NOMO-1 (cell line): ENCODE results near the gene MFRP.
A peak's percentile ranks its signal among the peaks of the same experiment; 100 is the strongest.

Experiments
- DNase-seq, 2 experiments: peaks; one replicate each; lab custom pipeline; 2025; ENCODE audit not compliant: unreplicated experiment in 2 of 2; lab: John Stamatoyannopoulos, UW

The MFRP gene

DNA sequence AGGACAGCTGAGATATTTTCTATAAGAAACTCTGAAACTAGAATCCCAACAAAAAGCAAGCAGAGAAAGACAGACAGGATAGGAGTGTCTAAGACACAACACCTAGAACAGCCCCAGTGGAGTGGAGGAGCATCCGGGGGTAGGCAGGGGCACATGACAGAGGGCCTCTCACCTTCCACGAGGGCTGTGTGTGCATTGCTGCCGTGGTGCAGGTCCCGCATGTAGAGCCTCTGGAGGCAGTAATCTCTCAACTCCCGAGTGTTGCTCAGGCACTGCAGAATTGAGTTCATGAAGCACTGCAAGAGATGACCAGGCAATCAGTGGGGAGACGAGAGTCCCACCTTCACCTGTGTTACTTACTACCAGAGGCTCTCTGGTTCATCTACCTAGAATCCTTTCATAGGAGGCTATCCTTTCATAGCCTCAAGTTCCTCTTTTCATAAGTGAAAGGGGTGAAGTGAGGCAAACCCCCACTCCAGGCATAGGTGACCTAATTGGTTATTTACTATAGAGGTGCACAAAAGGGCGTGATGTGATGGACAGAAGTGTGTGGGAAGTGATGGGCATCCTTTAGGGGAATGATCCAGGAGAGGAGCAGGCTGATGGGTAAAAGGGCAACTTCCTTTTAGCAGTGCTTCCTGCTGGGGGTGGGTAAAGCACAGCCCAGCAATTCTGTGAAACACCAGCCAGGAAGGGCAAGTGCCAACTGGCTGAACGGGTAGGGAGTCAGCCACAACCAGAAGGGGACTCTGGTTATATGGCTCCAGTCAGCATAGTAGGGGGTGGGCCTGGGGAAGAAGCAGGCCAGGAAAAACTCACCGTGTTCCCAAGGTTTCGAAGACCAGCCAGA, 13.1 kb upstream of the MFRP start:
- DNase-seq, result peak; percentile 31 to 40

DNA sequence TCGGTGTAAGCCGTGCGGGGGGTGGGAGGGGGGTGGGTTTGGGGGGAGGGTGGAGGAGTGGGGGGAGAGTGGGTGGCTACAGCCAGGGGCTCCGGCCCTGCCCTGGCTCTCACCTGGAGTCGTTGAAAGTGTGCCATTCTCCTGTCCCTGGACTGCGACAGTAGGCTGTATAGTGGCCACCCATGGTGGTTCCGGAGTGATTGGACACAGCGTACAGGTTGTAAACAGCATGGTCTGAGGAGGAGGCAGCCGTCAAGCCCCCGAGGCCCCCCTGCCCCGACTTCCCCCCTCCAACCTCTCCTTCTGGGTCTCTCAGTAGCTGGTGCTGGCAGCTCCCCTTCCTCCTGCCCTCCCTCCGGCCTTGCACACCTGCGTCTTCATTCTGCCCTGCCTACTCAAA, 10.6 kb upstream of the MFRP start:
- DNase-seq, result no peak

DNA sequence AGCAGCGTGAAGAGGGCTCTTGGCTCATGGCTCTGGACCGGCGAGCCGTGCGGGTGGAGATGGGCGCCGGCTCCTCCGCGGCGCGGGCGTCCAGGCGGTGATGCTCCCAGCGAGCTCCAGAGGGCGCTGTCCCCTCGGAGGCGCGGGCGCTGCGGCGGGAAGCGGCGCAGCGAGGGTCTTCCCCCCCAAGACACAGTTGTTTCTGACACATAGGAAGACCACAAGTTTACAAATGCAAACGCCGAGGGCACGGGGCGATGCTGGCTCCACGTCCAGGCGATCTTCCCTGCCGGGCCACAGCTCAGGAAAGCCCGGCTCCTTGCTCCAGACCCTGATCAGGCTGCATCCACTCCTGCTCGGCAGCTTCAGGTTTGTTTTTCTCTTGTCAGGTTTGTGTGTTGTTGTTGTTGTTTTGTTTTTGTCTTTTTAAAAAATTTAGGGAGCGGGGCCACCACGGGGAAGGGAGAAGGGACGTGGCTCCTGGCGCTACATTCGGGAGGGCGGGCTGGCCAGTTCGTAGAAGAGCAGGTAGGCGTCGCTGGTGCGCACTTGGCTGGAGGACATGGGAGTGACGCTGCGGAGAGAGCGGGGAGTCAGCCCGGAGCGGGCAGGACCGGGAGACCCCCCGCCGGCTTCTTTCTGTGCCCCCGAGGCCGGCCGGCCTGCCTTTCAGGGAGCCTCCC, 10.0 kb upstream of the MFRP start:
- peak; percentile 49 to 53 for DNase-seq

DNA sequence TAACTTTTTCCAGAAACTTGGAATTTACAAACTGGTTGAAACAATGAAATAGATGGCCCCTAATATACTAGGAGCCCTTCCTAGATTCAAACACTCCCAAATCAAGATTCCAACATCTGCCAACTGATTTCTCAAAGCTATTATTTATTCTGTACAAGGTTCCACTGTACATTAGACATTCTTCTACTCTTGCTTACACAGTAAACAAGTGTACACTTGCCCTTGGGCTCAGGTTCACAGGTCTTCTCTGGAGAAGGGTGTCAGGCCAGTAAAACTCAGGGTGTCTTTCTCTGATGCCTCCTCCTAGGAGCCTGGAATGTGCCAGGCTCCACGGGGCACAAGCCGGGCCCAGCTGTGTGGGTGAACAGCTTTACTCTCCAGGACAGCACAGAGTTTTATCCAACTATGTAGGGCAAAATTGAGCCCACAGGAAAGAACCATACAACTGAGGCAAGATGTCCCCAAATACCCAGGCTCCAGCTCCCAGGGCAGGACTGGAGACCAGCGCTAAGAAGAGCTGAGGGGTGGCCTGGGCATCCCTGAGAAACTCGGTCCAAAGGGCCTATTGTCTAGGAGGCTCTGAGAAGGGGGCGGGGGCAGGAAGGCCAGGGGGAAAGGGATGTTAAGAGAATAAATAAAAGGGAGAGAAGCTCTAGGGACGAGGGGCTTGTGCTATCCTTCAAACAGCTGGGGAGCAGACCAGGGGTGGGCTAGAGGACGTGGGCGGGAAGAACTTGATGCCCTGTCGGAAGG, 8.8 kb upstream of the MFRP start:
- no peak for DNase-seq

DNA sequence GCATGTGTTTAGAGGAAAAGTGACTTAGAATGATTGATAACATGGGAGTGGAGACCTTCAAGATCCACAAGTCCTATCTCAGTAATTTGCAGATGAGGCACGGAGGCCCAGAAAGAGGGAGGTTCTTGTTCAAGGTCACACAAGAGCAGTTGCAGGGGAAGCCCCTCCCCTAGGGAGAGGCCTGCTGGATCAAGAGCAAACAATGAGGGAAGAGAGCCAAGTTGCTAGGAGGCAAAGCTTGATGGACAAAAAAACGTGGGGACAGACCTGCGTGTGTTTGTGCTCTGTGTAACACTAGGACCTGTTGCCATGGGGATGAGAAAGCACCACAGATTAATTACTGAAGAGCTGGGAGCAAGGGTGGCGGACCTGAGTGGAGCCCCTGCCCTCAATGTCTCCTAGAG, 6.4 kb upstream of the MFRP start:
- no peak for DNase-seq

DNA sequence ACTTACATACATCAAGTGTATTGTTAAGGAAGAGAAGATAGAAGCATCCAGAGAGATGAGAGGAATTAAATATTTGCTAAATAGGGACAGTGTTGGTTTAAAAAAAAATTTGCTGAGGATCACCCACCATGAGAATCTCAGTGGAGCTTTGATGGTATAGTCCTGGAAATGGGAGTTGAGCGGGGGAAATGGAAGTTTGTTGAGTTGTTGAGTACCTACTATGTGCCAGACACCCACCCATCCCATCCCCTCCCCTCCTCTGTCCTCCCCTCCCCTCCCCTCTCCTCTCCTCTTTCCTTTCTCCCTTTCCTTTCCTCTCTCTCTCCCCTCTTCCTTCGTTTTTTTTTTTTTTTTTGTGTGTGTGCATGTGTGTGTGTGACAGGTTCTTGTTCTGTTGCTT, 4.7 kb upstream of the MFRP start:
- no peak for DNase-seq

DNA sequence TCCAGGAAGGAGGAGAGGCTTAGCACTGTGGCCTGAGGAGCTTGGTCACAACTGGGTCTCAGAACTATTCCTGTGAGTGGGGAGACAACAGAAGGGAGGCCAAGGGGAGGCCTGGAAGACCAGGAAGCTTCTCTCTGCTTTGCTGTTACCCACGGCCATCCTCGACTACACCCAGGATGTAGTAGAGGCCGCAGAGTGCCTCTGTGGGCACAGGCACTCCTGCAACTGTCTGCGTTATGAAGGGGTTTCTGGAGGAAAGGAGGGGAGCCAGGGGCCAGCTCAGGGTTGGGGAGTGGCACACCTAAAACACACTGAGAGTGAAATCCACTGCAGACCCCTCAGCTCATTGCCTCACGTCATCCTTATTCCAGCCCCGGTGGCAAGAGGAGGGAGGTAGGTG, 3.8 kb upstream of the MFRP start:
- DNase-seq, result no peak

DNA sequence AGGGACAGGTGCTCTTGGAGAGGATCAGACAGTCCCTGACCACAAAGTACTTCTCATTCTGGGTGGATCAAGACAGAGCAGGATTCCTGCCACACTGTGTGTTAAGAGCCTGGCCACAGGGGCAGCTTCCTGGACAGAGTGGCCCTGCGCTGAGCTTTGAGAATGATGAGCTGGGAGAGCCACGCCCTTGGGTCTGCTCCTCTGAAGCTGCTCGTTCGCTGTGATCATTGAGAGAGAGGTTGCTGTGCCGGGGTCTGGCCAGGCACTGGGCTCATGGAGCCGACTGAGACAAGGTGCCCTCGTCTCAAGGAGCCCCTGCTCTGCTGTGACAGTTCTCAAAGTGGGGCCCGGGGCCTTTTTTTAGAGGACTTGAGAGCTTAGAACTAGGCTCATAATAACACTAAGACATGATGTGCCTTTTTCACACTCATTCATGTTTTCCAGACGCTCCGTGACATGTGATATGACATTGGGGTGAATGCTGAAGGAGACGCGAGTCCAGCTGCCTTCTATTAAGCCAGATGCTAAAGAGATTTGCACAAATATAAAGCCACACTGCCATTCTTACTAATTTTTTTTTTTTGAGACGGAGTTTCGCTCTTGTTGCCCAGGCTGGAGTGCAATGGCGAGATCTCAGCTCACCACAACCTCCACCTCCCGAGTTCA, 1.6 kb upstream of the MFRP start:
- no peak for DNase-seq

DNA sequence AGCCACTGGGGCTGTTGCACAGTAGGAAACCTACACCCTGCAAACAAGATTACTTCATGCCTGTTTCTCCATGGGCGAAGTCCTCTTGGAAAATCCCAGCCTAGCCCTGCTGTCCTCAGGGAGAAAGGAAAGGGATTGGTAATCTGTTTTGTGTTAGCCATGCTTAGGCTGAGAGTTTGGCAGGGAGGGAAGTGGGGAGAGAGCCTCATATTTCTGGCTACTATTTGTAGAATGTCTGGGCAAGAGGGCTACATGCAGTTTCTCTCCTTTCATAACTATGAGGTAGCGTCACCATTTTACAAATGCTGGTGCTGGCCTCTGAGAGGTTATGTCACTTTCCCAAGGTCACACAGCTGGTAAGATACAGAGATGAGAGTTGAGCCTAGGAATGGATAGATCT, 737 bp upstream of the MFRP start:
- DNase-seq, result no peak

DNA sequence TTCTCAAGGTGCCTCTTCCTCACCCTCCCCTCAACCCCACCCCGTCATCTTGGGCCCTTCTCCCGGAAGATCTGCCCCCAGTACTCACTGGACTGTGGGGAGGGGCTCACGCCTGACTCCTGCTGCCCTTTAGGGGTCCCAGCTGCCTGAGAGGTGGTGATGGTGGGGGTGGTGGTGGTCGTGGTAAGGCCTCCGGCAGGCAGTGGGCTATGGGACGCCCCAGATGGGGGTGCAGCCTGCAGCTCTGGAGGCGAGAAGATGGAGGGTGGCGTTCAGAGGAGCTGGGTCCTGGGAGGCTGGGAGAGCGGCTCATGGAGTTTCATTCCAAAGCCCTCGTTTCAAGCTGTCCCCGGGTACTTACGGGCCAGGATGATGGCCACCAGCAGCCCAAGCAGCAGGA, 820 bp downstream of the MFRP start:
- no peak for DNase-seq

DNA sequence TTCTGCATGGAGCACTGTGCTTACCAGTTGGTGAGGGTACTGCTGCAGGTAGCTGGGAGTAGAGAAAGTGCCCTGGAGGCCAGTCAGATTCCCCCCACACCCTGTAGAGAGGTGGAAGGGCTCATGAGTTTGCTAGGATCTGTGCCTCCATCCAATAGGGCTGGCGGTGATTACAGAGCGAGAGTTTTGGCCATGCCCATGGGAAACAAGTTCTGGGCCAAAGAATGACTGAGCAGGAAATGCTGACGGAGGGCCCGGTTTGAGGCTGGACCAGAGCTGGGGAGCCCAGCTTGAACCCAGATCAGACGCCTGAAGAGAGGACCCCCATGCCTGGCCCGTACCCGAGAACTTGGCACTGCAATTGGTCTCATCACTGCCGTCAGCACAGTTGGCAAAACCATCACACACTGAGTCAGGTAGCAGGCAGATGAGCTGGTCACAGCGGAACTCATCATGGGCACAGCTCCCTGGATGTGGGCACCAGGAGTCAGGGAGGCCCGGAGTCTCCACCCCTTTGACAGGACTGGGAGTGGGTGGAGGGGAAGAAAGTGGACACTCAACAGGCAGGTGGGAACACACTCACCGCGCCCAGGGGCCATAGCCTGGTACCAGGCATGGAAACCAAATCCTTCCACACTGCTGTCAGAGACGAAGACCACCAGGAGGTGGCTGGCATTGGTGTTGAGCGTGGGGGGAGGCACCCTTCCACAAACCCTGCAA, 2.1 kb downstream of the MFRP start:
- DNase-seq, result no peak

DNA sequence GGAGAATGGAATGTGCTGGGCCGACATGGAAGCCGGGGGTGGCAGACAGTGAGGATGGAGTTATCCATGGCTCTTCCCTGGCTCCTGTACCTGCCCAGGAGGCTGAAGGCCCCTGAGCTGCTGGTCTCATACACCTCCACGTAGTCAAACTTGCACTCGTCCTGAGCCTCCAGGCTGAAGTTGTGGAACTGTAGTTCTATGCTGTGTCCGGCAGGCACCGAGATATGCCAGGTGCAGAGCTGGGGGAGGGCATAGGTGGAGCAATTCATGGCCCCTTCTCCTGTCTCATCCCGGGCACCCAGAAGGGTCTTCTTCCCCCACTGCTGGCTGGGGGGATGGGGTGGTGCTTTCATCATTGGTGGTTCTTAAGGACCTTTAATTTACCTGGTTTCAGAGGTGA, 2.8 kb downstream of the MFRP start:
- DNase-seq, result no peak

DNA sequence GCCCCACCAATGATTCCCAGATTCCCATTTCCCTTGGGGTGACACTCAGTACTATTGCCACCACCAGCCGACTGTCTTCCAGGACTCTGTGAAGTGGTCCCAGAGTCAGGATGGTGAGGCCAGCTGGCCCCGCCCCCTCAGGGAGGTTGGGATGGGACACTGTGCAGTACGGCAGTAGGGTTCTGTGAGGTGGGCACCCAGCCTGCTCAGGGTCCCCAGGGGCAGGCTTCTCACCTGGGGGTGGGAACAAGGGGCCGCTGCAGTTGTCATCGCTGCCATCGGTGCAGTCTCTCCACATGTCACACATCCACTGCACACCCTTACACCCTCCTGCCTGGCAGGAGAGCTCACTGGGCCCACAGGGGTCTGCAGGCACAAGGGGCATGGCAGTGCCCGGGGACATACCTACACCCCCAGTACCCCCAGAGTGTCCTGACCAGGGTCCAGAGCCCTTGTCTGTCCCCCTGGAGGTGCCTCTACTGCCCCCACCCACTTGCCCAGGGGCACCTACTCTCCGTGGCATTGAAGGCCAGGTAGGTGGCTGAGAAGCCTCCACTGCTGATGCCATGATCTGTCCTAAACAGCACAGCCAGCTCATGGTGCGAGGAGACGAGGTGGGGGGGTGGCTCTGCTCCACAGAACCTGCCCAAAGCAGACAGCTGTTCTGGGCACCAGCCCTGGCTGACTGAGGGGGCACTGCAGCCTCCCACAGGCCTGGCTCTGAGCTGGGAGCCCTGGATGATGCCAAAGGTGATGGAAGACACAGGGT, 4.0 kb downstream of the MFRP start:
- DNase-seq, result no peak

DNA sequence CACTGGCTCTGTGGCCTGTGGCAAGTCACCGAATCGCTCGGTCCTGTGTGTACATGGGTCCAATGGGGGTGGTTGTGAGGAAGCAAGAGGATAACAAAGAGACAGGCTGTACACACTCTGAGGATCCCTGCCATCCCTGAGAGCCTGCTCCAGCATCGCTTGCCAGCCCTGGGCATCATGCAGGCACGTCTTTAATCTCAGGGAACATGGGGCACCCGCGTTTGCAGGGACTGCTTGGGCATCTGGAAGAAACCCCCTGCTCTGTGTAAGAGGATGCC, 4.5 kb downstream of the MFRP start:
- DNase-seq, result no peak

DNA sequence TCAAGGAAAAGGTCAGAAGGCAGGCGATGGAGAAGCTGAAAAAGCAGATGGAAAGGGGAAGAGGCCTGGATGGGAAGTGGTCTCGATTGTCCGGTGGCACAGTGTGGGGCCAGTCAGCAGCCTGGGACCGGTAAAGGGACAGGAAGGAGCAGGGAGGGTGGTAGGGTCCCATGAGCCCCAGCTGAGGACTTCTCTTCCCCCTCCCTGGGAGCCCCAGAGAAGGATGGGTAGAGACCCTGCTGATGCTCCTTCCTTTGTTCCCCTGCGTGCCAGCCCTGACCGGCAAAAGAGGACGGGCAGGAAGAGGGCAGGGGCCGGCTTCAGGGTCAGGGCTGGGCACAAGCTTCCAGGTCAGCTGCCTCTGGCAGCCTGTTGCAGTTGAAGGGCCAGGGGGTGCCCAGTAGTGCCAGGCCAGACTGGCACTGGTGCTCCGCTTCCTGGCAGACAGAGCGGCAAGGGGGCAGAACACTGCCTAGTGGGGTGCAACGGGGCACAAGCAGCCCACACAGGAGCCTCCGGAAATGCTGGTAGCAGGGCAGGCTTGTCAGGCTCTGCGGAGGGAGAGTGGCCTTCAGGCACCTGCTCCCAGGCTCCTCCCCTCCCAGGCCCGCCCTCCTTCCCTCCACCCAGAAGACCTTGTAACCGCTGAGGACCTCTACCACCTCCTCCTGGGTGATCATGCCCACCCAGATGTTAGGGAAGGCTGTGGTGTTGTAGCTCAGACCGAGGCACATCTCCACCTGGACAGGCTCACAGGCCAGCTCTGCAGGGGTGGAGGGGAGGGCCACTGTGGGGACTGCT, 5.1 kb downstream of the MFRP start:
- no peak for DNase-seq

DNA sequence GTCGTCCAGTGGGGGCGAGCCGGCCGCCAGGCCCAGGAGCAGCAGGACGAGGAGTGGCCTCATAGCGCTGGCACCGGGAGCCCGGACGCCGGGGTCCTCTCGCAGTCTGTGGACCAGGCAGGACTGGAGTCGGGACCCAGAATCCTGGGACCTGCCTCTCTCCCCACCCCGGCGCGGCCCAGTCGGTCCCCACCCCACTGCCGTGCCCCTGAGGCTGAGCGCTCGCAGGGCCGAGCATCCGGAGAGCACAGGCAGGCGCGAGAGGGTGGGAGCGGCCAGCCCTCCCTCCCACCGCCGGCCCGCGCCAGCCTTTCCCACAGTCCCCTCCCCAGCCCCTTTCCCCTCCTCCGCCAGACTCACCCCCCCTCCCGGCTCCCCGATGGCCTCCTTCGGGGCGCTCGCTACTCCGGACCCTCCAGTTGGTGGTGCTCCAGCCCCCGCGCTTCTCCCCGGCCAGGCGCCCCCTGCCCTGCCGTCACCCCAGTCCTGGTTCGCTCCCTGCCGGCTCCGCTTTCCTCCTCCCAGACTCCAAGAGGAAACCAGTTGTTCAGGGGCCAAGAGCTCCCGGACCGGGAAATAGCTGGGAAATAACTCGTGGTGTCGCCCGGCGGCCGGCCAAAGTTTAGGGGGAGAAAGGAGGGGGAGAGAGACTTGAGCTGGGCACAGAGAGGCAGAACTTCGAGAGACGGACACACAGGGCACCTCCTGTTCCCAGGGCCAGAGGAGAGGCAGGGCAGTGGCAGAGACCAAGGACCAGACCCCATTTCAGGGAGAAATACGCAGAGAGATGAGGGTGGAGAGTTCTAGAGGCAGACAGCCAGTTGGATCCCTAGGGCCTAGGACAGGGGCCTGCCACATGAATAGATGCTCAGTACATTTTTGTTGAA, 5.9 kb downstream of the MFRP start, which contains the start of gene C1QTNF5:
Gene C1QTNF5 (minus strand): TSS at position 549 of the 887 bp plus-strand sequence. CDS start 486 bp downstream, at position 63.
- no peak for DNase-seq

DNA sequence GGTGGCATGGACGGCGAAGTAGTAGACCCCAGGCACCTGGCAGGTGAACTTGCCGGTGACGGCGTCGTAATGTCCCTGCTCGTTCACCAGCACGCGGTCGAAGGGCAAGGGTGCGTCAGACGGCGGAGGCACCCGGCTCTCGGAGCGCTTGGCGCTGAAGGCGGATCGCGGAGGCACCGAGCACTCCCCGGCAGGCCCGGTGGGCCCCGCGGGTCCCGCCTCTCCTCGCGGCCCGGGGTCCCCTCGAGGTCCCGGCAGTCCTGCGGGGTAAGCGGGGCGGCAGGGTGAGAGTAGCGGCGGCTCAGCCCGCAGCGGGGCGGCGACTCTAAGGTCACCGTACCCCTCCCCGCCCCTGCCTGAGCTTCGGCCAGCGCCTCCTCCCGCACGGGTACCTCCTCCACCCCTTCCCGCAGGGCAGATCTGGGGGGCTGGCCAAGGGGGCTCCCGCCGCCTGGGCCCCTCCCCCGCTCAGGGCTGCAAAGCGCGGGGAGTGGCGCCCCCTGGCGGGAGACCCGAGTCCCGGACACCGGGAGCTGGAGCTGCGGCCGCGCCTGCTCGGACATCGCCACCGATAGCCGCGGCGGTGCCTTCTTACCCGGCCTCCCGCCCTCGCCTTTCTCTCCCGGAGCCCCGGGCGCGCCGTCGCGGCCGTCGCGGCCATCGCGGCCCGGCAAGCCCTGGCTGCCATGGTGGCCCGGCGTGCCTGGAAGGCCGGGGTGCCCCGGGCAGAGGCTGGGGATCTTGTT, 6.7 kb downstream of the MFRP start:
- DNase-seq, result no peak
